ENCODE data around the gene TEX29. TPM values are rescaled to one million over a fixed set of nuclear protein-coding genes. Genes with fewer than 3 reads are reported as not detected.

TEX29 gene
- polyA plus RNA-seq, result under 1 TPM; 0.24 to 0.88 TPM

DNA sequence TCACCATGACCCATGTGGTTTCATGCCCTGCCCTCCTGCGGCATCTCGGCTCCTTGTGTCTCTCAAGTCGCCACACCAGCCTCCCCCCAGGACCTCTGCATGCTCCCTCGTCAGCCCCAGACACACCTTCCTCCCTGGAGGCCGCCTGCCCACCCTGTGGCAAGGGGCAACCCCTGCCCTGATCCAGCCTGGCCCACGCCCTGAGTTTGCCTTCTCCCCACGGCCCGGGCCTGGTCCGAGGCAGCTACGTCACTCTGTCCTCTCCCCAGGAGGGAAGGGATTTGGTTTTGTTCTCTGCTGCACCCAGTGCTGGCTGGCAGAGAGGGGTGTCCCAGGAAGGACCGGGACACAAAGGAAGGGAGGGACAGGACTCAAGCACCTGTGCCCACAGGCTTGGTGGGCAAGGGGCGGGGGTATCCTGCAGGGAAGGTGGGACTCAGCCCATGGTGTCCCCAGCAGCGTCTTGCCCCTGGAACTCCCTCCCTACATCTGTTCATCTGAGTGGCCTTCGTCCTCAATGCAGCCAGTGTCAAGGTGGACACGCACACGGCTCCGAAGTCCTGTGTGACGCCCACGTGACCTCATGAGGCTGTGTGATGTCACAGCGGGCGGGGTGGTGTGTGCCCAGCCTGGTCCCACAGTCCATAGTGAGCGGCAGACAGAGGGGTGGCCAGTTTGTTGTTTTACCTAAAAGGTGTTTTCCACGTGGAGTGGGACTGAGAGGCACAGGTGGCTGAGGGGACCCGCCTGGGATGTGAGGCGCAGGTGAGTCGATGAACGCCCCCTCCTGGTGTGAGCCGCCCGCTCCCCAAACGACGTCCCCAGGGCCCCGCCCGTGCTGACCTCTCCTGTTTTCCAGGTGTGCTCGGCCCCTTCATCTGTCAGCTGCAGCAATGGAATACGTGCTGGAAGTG is at the start of gene TEX29:
Gene TEX29, plus strand, starts transcription at position 645 of the 914 bp plus-strand sequence. Its CDS starts 249 bp downstream, at position 894.
- H3K9me3 ChIP-seq (ENCODE audit: control insufficient read depth in 2 of 2, insufficient read depth in 1 of 2, low read depth in 1 of 2, low read length in 1 of 2), result no peaks in the 10 kb centered on the region
- H3K4me3 ChIP-seq (ENCODE audit: low read depth in 1 of 2, low read length in 2 of 2), result no peak within 1 kb of the TSS
- no peaks in the 10 kb centered on the region for H3K4me1 ChIP-seq (ENCODE audit: control insufficient read depth in 2 of 2, insufficient read depth in 2 of 2, low read length in 1 of 2)
- no peaks in the 10 kb centered on the region for H3K27me3 ChIP-seq (ENCODE audit: control insufficient read depth in 1 of 2, insufficient read depth in 2 of 2, low read length in 2 of 2)
- H3K36me3 ChIP-seq (ENCODE audit: control insufficient read depth in 2 of 2, insufficient read depth in 2 of 2, low read length in 1 of 2), result peaks cover 0 to 5% of the 10 kb centered on the region in 2 donors
- 70 to 79% methylated on average over 35 of the region's 35 CpGs for WGBS, 2 donors
- H3K27ac ChIP-seq (ENCODE audit: low read depth in 2 of 2, low read length in 1 of 2), result no peak within 1 kb of the TSS

DNA sequence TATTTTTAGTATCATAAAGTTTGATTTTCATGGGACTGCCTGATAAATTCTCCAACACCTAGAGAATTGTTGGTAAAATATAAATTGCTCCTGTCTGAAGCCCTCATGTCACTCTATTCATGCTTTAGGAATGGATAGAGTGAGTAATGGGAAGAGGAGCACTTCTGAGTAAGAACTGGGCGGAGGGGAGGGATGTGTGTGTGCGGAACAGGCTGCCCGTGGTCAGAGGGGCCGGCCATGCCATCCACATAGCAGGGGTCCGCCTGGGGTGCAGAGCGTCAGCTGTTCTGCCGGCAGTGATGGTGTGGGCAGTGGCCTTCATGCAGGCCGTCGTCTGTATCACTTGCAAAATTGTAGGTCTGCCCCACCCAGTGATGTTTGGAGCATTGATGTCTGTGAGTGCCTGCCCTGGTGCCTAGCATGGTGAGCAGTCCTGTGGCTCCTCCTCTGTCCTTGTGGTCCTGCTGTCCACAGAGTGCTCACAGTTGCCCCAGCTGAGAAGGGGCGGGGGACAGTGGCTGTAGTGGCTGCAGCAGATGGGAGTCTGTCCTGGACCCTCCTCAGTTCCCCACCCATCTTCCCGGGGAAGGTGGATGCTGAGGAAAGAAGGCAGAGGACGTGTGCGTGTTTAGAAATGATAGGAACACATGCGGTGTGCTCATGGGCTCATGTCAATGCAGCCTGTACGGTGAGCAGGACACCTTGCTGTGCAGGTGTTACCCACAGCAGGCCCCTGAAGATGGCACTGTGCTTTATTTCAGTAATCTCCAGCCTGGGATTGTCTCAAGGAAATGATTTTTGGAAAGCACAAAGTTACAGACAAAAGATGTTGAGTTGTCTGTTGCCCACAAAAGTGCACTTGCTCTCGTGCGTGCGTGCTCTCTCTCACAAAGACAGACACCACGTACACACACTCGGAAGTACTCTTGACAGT is 49.4 kb upstream of the TEX29 start:
- Histone ChIP-seq H3K27ac (ENCODE audit: low read depth in 2 of 2, low read length in 1 of 2) (no peak overlapping the region), H3K4me1 (ENCODE audit: control insufficient read depth in 2 of 2, insufficient read depth in 2 of 2, low read length in 1 of 2) (no peaks in the 10 kb centered on the region), H3K4me3 (ENCODE audit: low read depth in 1 of 2, low read length in 2 of 2) (no peak overlapping the region), H3K9me3 (ENCODE audit: control insufficient read depth in 2 of 2, insufficient read depth in 1 of 2, low read depth in 1 of 2, low read length in 1 of 2) (no peaks in the 10 kb centered on the region), H3K27me3 (ENCODE audit: control insufficient read depth in 1 of 2, insufficient read depth in 2 of 2, low read length in 2 of 2) (no peaks in the 10 kb centered on the region), H3K36me3 (ENCODE audit: control insufficient read depth in 2 of 2, insufficient read depth in 2 of 2, low read length in 1 of 2) (peaks cover 14 to 35% of the 10 kb centered on the region in 2 donors)
- 90 to 91% methylated on average over 20 of the region's 20 CpGs for WGBS, 2 donors

DNA sequence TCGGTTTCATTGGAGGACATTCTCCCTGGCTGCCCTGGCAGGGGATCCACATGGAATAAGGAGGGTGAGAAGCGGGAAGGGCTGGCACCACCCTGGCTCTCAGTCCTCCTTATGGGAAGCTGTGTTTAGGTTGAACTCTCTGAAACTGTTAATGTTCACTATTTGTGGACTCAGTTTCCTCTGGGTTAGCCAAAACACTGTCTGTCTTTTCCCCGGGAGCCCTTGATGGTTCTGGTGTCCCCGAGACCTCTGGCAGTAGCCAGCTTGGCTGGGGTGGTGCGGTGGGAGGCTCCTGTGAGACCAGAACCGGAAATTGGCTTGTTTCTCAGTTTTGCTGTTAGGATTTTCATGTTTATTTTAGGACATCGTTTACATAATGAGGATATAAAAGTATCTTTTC is 48.3 kb upstream of the TEX29 start:
- Histone ChIP-seq H3K36me3 (ENCODE audit: control insufficient read depth in 2 of 2, insufficient read depth in 2 of 2, low read length in 1 of 2) (peaks cover 13 to 34% of the 10 kb centered on the region in 2 donors), H3K27me3 (ENCODE audit: control insufficient read depth in 1 of 2, insufficient read depth in 2 of 2, low read length in 2 of 2) (no peaks in the 10 kb centered on the region), H3K4me3 (ENCODE audit: low read depth in 1 of 2, low read length in 2 of 2) (no peak overlapping the region), H3K27ac (ENCODE audit: low read depth in 2 of 2, low read length in 1 of 2) (no peak overlapping the region), H3K4me1 (ENCODE audit: control insufficient read depth in 2 of 2, insufficient read depth in 2 of 2, low read length in 1 of 2) (no peaks in the 10 kb centered on the region), H3K9me3 (ENCODE audit: control insufficient read depth in 2 of 2, insufficient read depth in 1 of 2, low read depth in 1 of 2, low read length in 1 of 2) (no peaks in the 10 kb centered on the region)
- WGBS, 2 donors, result 75 to 77% methylated on average over 7 of the region's 7 CpGs

DNA sequence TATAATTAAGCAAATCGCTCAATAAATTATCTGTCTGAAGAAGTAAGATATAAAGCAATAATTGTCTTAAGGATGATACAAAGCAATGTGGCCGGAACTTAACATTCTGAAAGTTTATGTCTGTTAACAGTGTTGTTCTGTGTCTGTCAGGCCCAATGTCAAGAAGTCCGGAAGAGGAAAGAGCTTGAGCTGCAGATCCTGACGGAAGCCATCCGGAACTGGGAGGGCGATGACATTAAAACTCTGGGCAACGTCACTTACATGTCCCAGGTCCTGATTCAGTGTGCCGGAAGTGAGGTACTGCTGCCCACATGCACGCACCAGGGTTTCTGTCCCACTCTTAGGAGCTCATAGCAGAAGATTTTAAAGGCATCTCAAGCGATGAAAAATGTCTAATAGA is 45.1 kb upstream of the TEX29 start:
- WGBS, 2 donors, result 94 to 95% methylated on average over 10 of the region's 10 CpGs
- Histone ChIP-seq H3K9me3 (ENCODE audit: control insufficient read depth in 2 of 2, insufficient read depth in 1 of 2, low read depth in 1 of 2, low read length in 1 of 2) (no peaks in the 10 kb centered on the region), H3K4me3 (ENCODE audit: low read depth in 1 of 2, low read length in 2 of 2) (no peak overlapping the region), H3K27ac (ENCODE audit: low read depth in 2 of 2, low read length in 1 of 2) (no peak overlapping the region), H3K4me1 (ENCODE audit: control insufficient read depth in 2 of 2, insufficient read depth in 2 of 2, low read length in 1 of 2) (no peaks in the 10 kb centered on the region), H3K27me3 (ENCODE audit: control insufficient read depth in 1 of 2, insufficient read depth in 2 of 2, low read length in 2 of 2) (no peaks in the 10 kb centered on the region), H3K36me3 (ENCODE audit: control insufficient read depth in 2 of 2, insufficient read depth in 2 of 2, low read length in 1 of 2) (peaks cover 15 to 30% of the 10 kb centered on the region in 2 donors)

DNA sequence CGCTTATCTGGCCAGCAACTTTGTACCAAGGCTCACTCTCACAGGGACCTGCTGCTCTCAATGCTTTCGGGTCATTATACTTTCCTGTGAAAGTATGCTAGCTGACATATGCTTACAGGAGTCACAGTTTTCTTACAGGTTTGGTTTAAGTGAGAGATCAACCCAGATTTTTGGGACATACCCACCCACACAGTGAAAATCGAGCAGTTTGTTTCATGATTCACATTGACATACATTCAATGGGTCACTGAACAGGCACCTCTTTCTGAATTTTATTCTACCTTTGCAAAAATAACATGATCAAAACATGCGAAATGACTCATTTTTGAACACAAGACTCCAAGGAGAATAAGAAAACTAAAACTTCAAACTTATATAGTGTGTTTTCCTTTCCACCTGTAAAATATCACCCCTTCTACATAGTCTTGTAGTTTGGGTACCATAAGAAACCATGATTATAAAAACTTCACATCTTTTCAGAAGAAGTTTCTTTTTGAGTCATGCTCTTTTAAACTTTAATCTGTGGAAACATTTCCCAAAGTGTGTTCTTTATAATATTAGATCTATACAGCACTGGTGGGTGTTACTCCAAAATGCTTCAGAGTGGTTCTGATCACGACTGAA is 44.3 kb upstream of the TEX29 start:
- Histone ChIP-seq H3K4me3 (ENCODE audit: low read depth in 1 of 2, low read length in 2 of 2) (no peak overlapping the region), H3K9me3 (ENCODE audit: control insufficient read depth in 2 of 2, insufficient read depth in 1 of 2, low read depth in 1 of 2, low read length in 1 of 2) (no peaks in the 10 kb centered on the region), H3K27ac (ENCODE audit: low read depth in 2 of 2, low read length in 1 of 2) (no peak overlapping the region), H3K4me1 (ENCODE audit: control insufficient read depth in 2 of 2, insufficient read depth in 2 of 2, low read length in 1 of 2) (no peaks in the 10 kb centered on the region), H3K36me3 (ENCODE audit: control insufficient read depth in 2 of 2, insufficient read depth in 2 of 2, low read length in 1 of 2) (peaks cover 18 to 30% of the 10 kb centered on the region in 2 donors), H3K27me3 (ENCODE audit: control insufficient read depth in 1 of 2, insufficient read depth in 2 of 2, low read length in 2 of 2) (no peaks in the 10 kb centered on the region)
- WGBS, 2 donors, result 85 to 91% methylated on average over 5 of the region's 5 CpGs

DNA sequence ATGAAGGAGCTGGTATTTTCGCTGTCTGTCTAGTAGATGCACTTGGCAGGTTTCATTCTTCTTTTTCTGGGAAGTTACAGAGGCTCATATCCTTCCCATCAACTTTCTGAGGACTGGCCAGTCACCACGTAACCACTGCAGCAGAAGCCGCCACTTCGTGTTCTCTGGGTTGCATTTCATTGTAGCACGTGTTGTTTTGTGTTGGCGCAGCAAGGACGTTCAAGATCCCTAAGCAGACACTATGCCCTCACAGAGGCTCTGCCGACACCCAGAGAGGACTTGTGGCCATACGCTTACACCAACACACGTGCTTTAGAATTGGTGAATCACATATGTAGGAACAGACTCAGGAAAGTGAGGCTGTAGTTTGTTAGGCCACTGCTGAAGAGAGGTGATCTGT is 42.2 kb upstream of the TEX29 start:
- Histone ChIP-seq H3K9me3 (ENCODE audit: control insufficient read depth in 2 of 2, insufficient read depth in 1 of 2, low read depth in 1 of 2, low read length in 1 of 2) (no peaks in the 10 kb centered on the region), H3K4me1 (ENCODE audit: control insufficient read depth in 2 of 2, insufficient read depth in 2 of 2, low read length in 1 of 2) (peaks cover 1 to 6% of the 10 kb centered on the region in 2 donors), H3K36me3 (ENCODE audit: control insufficient read depth in 2 of 2, insufficient read depth in 2 of 2, low read length in 1 of 2) (peaks cover 13 to 22% of the 10 kb centered on the region in 2 donors), H3K4me3 (ENCODE audit: low read depth in 1 of 2, low read length in 2 of 2) (no peak overlapping the region), H3K27me3 (ENCODE audit: control insufficient read depth in 1 of 2, insufficient read depth in 2 of 2, low read length in 2 of 2) (no peaks in the 10 kb centered on the region), H3K27ac (ENCODE audit: low read depth in 2 of 2, low read length in 1 of 2) (no peak overlapping the region)
- WGBS, 2 donors, result 89 to 94% methylated on average over 10 of the region's 10 CpGs

DNA sequence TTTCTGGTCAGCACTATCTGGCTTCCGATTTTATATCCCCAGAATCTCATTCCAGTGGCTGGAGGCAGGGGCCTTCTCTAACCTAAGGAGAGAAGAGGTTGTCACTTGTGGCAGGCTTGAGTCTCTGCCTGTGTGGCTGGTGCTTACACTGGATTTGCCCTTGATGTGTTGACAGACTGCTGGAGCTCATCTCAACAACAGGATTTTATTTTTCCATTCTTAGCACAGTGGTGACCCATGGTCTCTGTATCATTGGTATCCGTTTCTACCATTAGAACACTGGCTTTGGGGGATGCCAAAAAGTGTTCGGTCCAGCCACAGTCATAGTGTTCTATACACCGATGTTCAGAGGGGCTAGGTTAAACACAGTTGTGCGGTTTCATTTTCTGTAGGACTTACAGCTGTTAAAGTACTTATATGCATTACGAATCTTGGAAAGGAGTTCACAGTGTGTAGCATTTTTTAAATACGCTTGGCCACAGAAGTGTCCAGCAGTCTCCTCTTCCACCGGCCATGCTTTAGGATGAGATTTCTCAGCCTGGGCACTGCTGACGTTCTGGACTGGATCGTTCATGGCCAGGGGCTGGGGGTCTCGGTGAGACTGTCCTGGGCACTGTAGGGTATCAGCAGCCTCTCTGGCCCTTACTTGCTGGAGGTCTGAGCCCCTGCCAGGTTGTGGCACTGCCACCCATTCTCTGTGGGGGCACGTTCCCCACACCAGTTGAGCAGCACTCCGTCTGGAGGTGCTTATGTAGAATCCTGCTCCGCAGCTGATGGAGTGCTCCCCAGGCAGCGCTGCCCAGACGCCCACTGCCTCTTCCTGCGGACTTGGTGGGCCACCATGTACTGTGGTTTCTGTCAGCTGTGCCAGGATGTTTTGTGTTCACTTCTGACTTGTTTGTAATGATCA is 41.4 kb upstream of the TEX29 start:
- peaks cover 12 to 24% of the 10 kb centered on the region in 2 donors for H3K36me3 ChIP-seq (ENCODE audit: control insufficient read depth in 2 of 2, insufficient read depth in 2 of 2, low read length in 1 of 2)

DNA sequence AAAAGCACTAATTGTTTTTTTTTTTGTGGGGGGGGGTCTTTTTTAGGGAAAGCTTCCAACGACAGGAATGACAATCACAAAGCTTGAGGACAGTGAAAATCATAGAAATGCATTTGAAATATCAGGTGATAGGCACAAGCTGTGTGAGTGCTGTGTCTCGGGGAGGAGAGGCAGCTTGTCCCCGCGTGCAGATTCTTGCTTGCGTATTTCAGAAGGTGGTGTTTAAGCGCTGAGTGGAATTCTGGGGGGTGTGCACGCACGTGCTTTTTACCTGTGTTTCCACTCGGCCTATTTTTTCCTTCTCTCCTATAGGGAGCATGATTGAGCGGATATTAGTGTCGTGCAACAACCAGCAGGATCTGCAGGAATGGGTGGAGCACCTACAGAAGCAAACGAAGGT is 40.2 kb upstream of the TEX29 start:
- H3K27ac ChIP-seq (ENCODE audit: low read depth in 2 of 2, low read length in 1 of 2), result no peak overlapping the region
- no peaks in the 10 kb centered on the region for H3K27me3 ChIP-seq (ENCODE audit: control insufficient read depth in 1 of 2, insufficient read depth in 2 of 2, low read length in 2 of 2)
- WGBS, 2 donors, result 73% methylated on average over 12 of the region's 12 CpGs
- peaks cover 3 to 7% of the 10 kb centered on the region in 2 donors for H3K4me1 ChIP-seq (ENCODE audit: control insufficient read depth in 2 of 2, insufficient read depth in 2 of 2, low read length in 1 of 2)
- no peaks in the 10 kb centered on the region for H3K9me3 ChIP-seq (ENCODE audit: control insufficient read depth in 2 of 2, insufficient read depth in 1 of 2, low read depth in 1 of 2, low read length in 1 of 2)
- no peak overlapping the region for H3K4me3 ChIP-seq (ENCODE audit: low read depth in 1 of 2, low read length in 2 of 2)
- peaks cover 12 to 29% of the 10 kb centered on the region in 2 donors for H3K36me3 ChIP-seq (ENCODE audit: control insufficient read depth in 2 of 2, insufficient read depth in 2 of 2, low read length in 1 of 2)

More for the DNA sequence above, 41.4 kb upstream of the TEX29 start:
- H3K9me3 ChIP-seq (ENCODE audit: control insufficient read depth in 2 of 2, insufficient read depth in 1 of 2, low read depth in 1 of 2, low read length in 1 of 2), result no peaks in the 10 kb centered on the region
- no peaks in the 10 kb centered on the region for H3K27me3 ChIP-seq (ENCODE audit: control insufficient read depth in 1 of 2, insufficient read depth in 2 of 2, low read length in 2 of 2)
- H3K27ac ChIP-seq (ENCODE audit: low read depth in 2 of 2, low read length in 1 of 2), result no peak overlapping the region
- 90 to 94% methylated on average over 17 of the region's 17 CpGs for WGBS, 2 donors
- H3K4me1 ChIP-seq (ENCODE audit: control insufficient read depth in 2 of 2, insufficient read depth in 2 of 2, low read length in 1 of 2), result peaks cover 3 to 7% of the 10 kb centered on the region in 2 donors
- H3K4me3 ChIP-seq (ENCODE audit: low read depth in 1 of 2, low read length in 2 of 2), result no peak overlapping the region

Data from esophagus (tissue), 2 donors.